Coronary artery (tissue), 2 donors: ENCODE results near the gene FBXL13.
"Not testable (repeated sequence)": the region's sequence is repeated elsewhere in the genome, so short reads cannot be mapped to it uniquely, and the experiment has no call there.

Experiments
- DNase-seq: peaks from one replicate; pipeline ENCODE4 v3.0.0-alpha.2; 2017; ENCODE audit warnings: low spot score
- H3K27ac ChIP-seq, 2 donors: fragments of 200-600 bp; sonication (generic); one replicate each; pipeline ENCODE4 v1.5.1; 2016 to 2019
- H3K4me3 ChIP-seq: fragments of 200-600 bp; sonication (generic); 2 replicates; pipeline ENCODE4 v1.5.1; 2016; ENCODE audit warnings: mild to moderate bottlenecking, moderate library complexity
- CTCF ChIP-seq: fragments of 200-600 bp; sonication (generic); IDR thresholded peaks from one replicate; pipeline ENCODE4 v1.5.1; 2019; ENCODE audit warnings: antibody characterized with exemption

Gene FBXL13

GRCh38 chr7:103048833-103049232 lies 25.8 kb downstream of the FBXL13 start:
- H3K27ac ChIP-seq = no peak overlapping the region
- no peak for DNase-seq
- H3K4me3 ChIP-seq = no peak overlapping the region
- no peak for TF ChIP-seq CTCF

GRCh38 chr7:103041815-103042214 lies 32.8 kb downstream of the FBXL13 start:
- H3K27ac ChIP-seq, DNase-seq, H3K4me3 ChIP-seq: not testable (repeated sequence)

- H3K27ac ChIP-seq, DNase-seq: not testable (repeated sequence)
Measured at GRCh38 chr7:103037823-103038739, 36.5 kb downstream of the FBXL13 start.

GRCh38 chr7:103037476-103037822 lies 37.1 kb downstream of the FBXL13 start:
- Histone ChIP-seq H3K4me3 (no peak overlapping the region), H3K27ac (no peak overlapping the region)
- no peak for DNase-seq
- no peak for TF ChIP-seq CTCF

More at GRCh38 chr7:103037823-103038739, 36.5 kb downstream of the FBXL13 start:
- not testable (repeated sequence) for H3K4me3 ChIP-seq

- DNase-seq, H3K4me3 ChIP-seq, H3K27ac ChIP-seq: not testable (repeated sequence)
Measured at GRCh38 chr7:103034318-103034717, 40.3 kb downstream of the FBXL13 start.

GRCh38 chr7:103031781-103032180 lies 42.8 kb downstream of the FBXL13 start:
- no peak for DNase-seq
- H3K27ac ChIP-seq = no peak overlapping the region
- no peak overlapping the region for H3K4me3 ChIP-seq
- no peak for TF ChIP-seq CTCF

- no peak for TF ChIP-seq CTCF
- Histone ChIP-seq H3K4me3 (no peak overlapping the region), H3K27ac (no peak overlapping the region)
- no peak for DNase-seq
Measured at GRCh38 chr7:103031024-103031423, 43.6 kb downstream of the FBXL13 start.

GRCh38 chr7:103025341-103025740 lies 49.3 kb downstream of the FBXL13 start:
- no peak for DNase-seq
- Histone ChIP-seq H3K4me3 (no peak overlapping the region), H3K27ac (no peak overlapping the region)
- no peak for TF ChIP-seq CTCF

- not testable (repeated sequence) for DNase-seq, H3K27ac ChIP-seq, H3K4me3 ChIP-seq
Measured at GRCh38 chr7:103023578-103023977, 51.0 kb downstream of the FBXL13 start.

- not testable (repeated sequence) for H3K4me3 ChIP-seq, DNase-seq, H3K27ac ChIP-seq
Measured at GRCh38 chr7:103021490-103021889, 53.1 kb downstream of the FBXL13 start.

- DNase-seq, H3K4me3 ChIP-seq, H3K27ac ChIP-seq: not testable (repeated sequence)
Measured at GRCh38 chr7:103020876-103021275, 53.7 kb downstream of the FBXL13 start.

GRCh38 chr7:103018295-103018694 lies 56.3 kb downstream of the FBXL13 start:
- not testable (repeated sequence) for DNase-seq, H3K27ac ChIP-seq, H3K4me3 ChIP-seq
